Measurements from ENCODE around the gene KCTD20.
"Not testable (repeated sequence)": the region's sequence is repeated elsewhere in the genome, so short reads cannot be mapped to it uniquely, and the experiment has no call there.

KCTD20 gene

GRCh38 chr6:36428911-36429310, 13.9 kb upstream of the KCTD20 start:
- H3K4me3 Mint-ChIP-seq = no peak overlapping the region
- no peak for ATAC-seq (replicated peaks; ENCODE audit: extremely low read depth, poor library complexity, severe bottlenecking)
- no peaks in the 10 kb centered on the region for H3K9me3 Mint-ChIP-seq
- no peaks in the 10 kb centered on the region for H3K27me3 Mint-ChIP-seq
- peaks cover under 1% of the 10 kb centered on the region for H3K4me1 Mint-ChIP-seq
- no peak overlapping the region for H3K27ac Mint-ChIP-seq (ENCODE audit: low read depth)
- peaks cover 2% of the 10 kb centered on the region for H3K36me3 Mint-ChIP-seq (ENCODE audit: insufficient read depth)
- DNase-seq (ENCODE audit: low spot score in 2 of 2) = no peak

GRCh38 chr6:36430351-36430750, 12.4 kb upstream of the KCTD20 start:
- H3K27me3 Mint-ChIP-seq = no peaks in the 10 kb centered on the region
- H3K9me3 Mint-ChIP-seq = no peaks in the 10 kb centered on the region
- H3K36me3 Mint-ChIP-seq (ENCODE audit: insufficient read depth) = no peaks in the 10 kb centered on the region
- no peak overlapping the region for H3K4me3 Mint-ChIP-seq
- no peaks in the 10 kb centered on the region for H3K4me1 Mint-ChIP-seq
- H3K27ac Mint-ChIP-seq (ENCODE audit: low read depth) = no peak overlapping the region
- ATAC-seq (replicated peaks; ENCODE audit: extremely low read depth, poor library complexity, severe bottlenecking) (no peak), DNase-seq (ENCODE audit: low spot score in 2 of 2) (no peak)

GRCh38 chr6:36431197-36431596, 11.6 kb upstream of the KCTD20 start:
- DNase-seq (ENCODE audit: low spot score in 2 of 2) (no peak), ATAC-seq (replicated peaks; ENCODE audit: extremely low read depth, poor library complexity, severe bottlenecking) (no peak)
- Mint-ChIP-seq H3K9me3 (no peaks in the 10 kb centered on the region), H3K4me1 (no peaks in the 10 kb centered on the region), H3K4me3 (no peak overlapping the region), H3K27me3 (no peaks in the 10 kb centered on the region), H3K27ac (ENCODE audit: low read depth) (no peak overlapping the region), H3K36me3 (ENCODE audit: insufficient read depth) (no peaks in the 10 kb centered on the region)

- no peak for DNase-seq (ENCODE audit: low spot score in 2 of 2)
Observed at GRCh38 chr6:36432151-36432671, 10.6 kb upstream of the KCTD20 start.

GRCh38 chr6:36436466-36436865, 6.3 kb upstream of the KCTD20 start:
- Mint-ChIP-seq H3K4me1 (peaks cover 5% of the 10 kb centered on the region), H3K9me3 (no peaks in the 10 kb centered on the region), H3K36me3 (ENCODE audit: insufficient read depth) (peaks cover 5% of the 10 kb centered on the region), H3K27me3 (no peaks in the 10 kb centered on the region), H3K27ac (ENCODE audit: low read depth) (no peak overlapping the region), H3K4me3 (no peak overlapping the region)
- no peak for ATAC-seq (replicated peaks; ENCODE audit: extremely low read depth, poor library complexity, severe bottlenecking)
- DNase-seq (ENCODE audit: low spot score in 2 of 2) = no peak

More at GRCh38 chr6:36432151-36432671, 10.6 kb upstream of the KCTD20 start:
- H3K27me3 Mint-ChIP-seq = no peaks in the 10 kb centered on the region
- ATAC-seq (replicated peaks; ENCODE audit: extremely low read depth, poor library complexity, severe bottlenecking) = no peak
- no peak overlapping the region for H3K4me3 Mint-ChIP-seq
- no peaks in the 10 kb centered on the region for H3K9me3 Mint-ChIP-seq
- no peaks in the 10 kb centered on the region for H3K36me3 Mint-ChIP-seq (ENCODE audit: insufficient read depth)
- H3K4me1 Mint-ChIP-seq = no peaks in the 10 kb centered on the region
- H3K27ac Mint-ChIP-seq (ENCODE audit: low read depth) = no peak overlapping the region

- peak overlapping the region; percentile 95 for H3K27ac Mint-ChIP-seq (ENCODE audit: low read depth)
- no peaks in the 10 kb centered on the region for H3K27me3 Mint-ChIP-seq
- peaks cover 17% of the 10 kb centered on the region for H3K36me3 Mint-ChIP-seq (ENCODE audit: insufficient read depth)
- H3K9me3 Mint-ChIP-seq = no peaks in the 10 kb centered on the region
- H3K4me3 Mint-ChIP-seq = peak overlapping the region; percentile 91
- peaks cover 37% of the 10 kb centered on the region for H3K4me1 Mint-ChIP-seq
- ATAC-seq (replicated peaks; ENCODE audit: extremely low read depth, poor library complexity, severe bottlenecking) = peak; percentile 79
- peak; percentile 43 to 66 for DNase-seq (ENCODE audit: low spot score in 2 of 2)
Observed at GRCh38 chr6:36441307-36441894, 1.4 kb upstream of the KCTD20 start.

- Mint-ChIP-seq H3K36me3 (ENCODE audit: insufficient read depth) (peaks cover 17% of the 10 kb centered on the region), H3K4me3 (peak overlapping the region; percentile 91), H3K4me1 (peaks cover 37% of the 10 kb centered on the region), H3K9me3 (no peaks in the 10 kb centered on the region), H3K27me3 (no peaks in the 10 kb centered on the region), H3K27ac (ENCODE audit: low read depth) (peak overlapping the region; percentile 95)
- ATAC-seq (replicated peaks; ENCODE audit: extremely low read depth, poor library complexity, severe bottlenecking) (no peak), DNase-seq (ENCODE audit: low spot score in 2 of 2) (no peak)
Observed at GRCh38 chr6:36442103-36442670, 613 bp upstream of the KCTD20 start.

- peak overlapping the region; percentile 91 for H3K4me3 Mint-ChIP-seq
- DNase-seq (ENCODE audit: low spot score in 2 of 2) (no peak), ATAC-seq (replicated peaks; ENCODE audit: extremely low read depth, poor library complexity, severe bottlenecking) (peak; percentile 11)
- H3K36me3 Mint-ChIP-seq (ENCODE audit: insufficient read depth) = peaks cover 20% of the 10 kb centered on the region
- peak overlapping the region; percentile 95 for H3K27ac Mint-ChIP-seq (ENCODE audit: low read depth)
- peaks cover 40% of the 10 kb centered on the region for H3K4me1 Mint-ChIP-seq
- H3K27me3 Mint-ChIP-seq = no peaks in the 10 kb centered on the region
- H3K9me3 Mint-ChIP-seq = no peaks in the 10 kb centered on the region
Observed at GRCh38 chr6:36443471-36444428, 950 bp downstream of the KCTD20 start.

- no peaks in the 10 kb centered on the region for H3K27me3 Mint-ChIP-seq
- H3K4me3 Mint-ChIP-seq = peak overlapping the region; percentile 91
- no peaks in the 10 kb centered on the region for H3K9me3 Mint-ChIP-seq
- H3K36me3 Mint-ChIP-seq (ENCODE audit: insufficient read depth) = peaks cover 20% of the 10 kb centered on the region
- H3K27ac Mint-ChIP-seq (ENCODE audit: low read depth) = peak overlapping the region; percentile 95
- peaks cover 43% of the 10 kb centered on the region for H3K4me1 Mint-ChIP-seq
- ATAC-seq (replicated peaks; ENCODE audit: extremely low read depth, poor library complexity, severe bottlenecking) = no peak
- DNase-seq (ENCODE audit: low spot score in 2 of 2) = no peak
Observed at GRCh38 chr6:36444470-36444869, 1.7 kb downstream of the KCTD20 start.

- no peak for ATAC-seq (replicated peaks; ENCODE audit: extremely low read depth, poor library complexity, severe bottlenecking)
- Mint-ChIP-seq H3K9me3 (no peaks in the 10 kb centered on the region), H3K36me3 (ENCODE audit: insufficient read depth) (peaks cover 18% of the 10 kb centered on the region), H3K27ac (ENCODE audit: low read depth) (peak overlapping the region; percentile 26), H3K27me3 (no peaks in the 10 kb centered on the region), H3K4me1 (peaks cover 47% of the 10 kb centered on the region), H3K4me3 (peak overlapping the region; percentile 91)
- DNase-seq (ENCODE audit: low spot score in 2 of 2) = no peak
Observed at GRCh38 chr6:36445621-36446020, 2.8 kb downstream of the KCTD20 start.

- H3K27ac Mint-ChIP-seq (ENCODE audit: low read depth); H3K4me3 Mint-ChIP-seq; H3K9me3 Mint-ChIP-seq: not testable (repeated sequence)
Observed at GRCh38 chr6:36449173-36449572, 6.4 kb downstream of the KCTD20 start.

GRCh38 chr6:36452897-36453296, 10.1 kb downstream of the KCTD20 start:
- not testable (repeated sequence) for ATAC-seq (replicated peaks; ENCODE audit: extremely low read depth, poor library complexity, severe bottlenecking); H3K27ac Mint-ChIP-seq (ENCODE audit: low read depth); H3K27me3 Mint-ChIP-seq; H3K4me3 Mint-ChIP-seq; DNase-seq (ENCODE audit: low spot score in 2 of 2); H3K9me3 Mint-ChIP-seq
- Mint-ChIP-seq H3K36me3 (ENCODE audit: insufficient read depth) (peaks cover 24% of the 10 kb centered on the region), H3K4me1 (peaks cover 17% of the 10 kb centered on the region)

More at GRCh38 chr6:36449173-36449572, 6.4 kb downstream of the KCTD20 start:
- not testable (repeated sequence) for H3K27me3 Mint-ChIP-seq; ATAC-seq (replicated peaks; ENCODE audit: extremely low read depth, poor library complexity, severe bottlenecking); DNase-seq (ENCODE audit: low spot score in 2 of 2)
- H3K36me3 Mint-ChIP-seq (ENCODE audit: insufficient read depth) = peaks cover 21% of the 10 kb centered on the region
- H3K4me1 Mint-ChIP-seq = peaks cover 29% of the 10 kb centered on the region
